GM19238 (cell line): ENCODE measurements around the gene PKD1L1.
"Not testable (repeated sequence)": the region's sequence is repeated elsewhere in the genome, so short reads cannot be mapped to it uniquely, and the experiment has no call there.

ENCODE experiments used
- DNase-seq: peaks from one replicate; pipeline ENCODE4 v3.0.0; 2011; ENCODE audit warnings: low spot score; ENCODE audit not compliant: insufficient read length

PKD1L1 gene, protein sequence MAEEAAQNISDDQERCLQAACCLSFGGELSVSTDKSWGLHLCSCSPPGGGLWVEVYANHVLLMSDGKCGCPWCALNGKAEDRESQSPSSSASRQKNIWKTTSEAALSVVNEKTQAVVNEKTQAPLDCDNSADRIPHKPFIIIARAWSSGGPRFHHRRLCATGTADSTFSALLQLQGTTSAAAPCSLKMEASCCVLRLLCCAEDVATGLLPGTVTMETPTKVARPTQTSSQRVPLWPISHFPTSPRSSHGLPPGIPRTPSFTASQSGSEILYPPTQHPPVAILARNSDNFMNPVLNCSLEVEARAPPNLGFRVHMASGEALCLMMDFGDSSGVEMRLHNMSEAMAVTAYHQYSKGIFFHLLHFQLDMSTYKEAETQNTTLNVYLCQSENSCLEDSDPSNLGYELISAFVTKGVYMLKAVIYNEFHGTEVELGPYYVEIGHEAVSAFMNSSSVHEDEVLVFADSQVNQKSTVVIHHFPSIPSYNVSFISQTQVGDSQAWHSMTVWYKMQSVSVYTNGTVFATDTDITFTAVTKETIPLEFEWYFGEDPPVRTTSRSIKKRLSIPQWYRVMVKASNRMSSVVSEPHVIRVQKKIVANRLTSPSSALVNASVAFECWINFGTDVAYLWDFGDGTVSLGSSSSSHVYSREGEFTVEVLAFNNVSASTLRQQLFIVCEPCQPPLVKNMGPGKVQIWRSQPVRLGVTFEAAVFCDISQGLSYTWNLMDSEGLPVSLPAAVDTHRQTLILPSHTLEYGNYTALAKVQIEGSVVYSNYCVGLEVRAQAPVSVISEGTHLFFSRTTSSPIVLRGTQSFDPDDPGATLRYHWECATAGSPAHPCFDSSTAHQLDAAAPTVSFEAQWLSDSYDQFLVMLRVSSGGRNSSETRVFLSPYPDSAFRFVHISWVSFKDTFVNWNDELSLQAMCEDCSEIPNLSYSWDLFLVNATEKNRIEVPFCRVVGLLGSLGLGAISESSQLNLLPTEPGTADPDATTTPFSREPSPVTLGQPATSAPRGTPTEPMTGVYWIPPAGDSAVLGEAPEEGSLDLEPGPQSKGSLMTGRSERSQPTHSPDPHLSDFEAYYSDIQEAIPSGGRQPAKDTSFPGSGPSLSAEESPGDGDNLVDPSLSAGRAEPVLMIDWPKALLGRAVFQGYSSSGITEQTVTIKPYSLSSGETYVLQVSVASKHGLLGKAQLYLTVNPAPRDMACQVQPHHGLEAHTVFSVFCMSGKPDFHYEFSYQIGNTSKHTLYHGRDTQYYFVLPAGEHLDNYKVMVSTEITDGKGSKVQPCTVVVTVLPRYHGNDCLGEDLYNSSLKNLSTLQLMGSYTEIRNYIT (N-terminal part only)

DNA sequence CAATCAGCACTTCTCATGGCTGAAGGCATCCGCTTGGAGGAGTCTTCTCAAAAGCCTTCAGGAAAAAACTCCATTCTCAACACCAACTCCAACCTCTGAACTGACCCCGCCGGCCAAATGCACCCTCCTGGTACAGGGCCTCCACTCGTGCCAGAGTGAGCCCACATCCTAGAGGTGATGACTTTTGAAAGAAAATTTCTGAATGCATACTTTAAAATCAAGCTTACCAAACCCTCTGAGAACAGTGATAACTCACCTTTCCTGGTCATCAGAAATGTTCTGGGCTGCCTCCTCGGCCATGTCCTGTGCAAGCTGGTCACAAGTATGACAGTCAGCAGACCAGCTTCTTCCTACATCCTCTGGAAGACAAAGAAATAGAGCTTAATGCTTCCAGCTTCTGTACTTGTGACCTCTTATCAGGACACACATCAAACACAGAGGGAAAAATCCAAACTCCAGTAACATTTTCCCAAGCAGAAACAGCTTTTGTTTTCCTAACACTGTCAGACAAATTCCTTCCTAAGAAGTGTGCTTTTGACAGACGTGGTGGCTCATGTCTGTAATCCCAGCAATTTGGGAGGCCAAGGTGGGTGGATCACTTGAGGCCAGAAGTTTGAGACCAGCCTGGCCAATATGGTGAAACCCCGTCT is at the start of gene PKD1L1:
TSS of gene PKD1L1 (minus strand) at position 326 of the 650 bp plus-strand sequence. CDS start at position 300, 26 bp downstream.
- no peak for DNase-seq

DNA sequence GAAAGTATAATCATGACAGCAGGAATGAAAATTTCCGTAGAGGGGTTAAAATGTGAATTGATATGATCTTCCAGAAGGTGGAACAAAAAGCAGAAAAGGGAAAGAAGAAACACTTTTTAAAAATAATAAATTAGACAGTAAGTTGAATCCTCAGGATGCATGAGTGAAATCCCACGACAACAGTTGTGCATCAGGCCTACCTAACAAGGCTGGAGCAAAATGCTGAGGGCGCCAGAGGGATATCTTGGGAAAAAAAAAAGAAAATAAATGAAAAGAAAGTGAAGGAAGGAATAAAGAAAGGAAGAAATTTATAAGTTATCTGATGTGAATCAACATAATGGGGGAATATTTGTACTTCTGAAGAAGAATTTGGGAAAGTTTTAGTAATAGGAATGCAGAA is 44.2 kb upstream of the PKD1L1 start:
- DNase-seq, result no peak

DNA sequence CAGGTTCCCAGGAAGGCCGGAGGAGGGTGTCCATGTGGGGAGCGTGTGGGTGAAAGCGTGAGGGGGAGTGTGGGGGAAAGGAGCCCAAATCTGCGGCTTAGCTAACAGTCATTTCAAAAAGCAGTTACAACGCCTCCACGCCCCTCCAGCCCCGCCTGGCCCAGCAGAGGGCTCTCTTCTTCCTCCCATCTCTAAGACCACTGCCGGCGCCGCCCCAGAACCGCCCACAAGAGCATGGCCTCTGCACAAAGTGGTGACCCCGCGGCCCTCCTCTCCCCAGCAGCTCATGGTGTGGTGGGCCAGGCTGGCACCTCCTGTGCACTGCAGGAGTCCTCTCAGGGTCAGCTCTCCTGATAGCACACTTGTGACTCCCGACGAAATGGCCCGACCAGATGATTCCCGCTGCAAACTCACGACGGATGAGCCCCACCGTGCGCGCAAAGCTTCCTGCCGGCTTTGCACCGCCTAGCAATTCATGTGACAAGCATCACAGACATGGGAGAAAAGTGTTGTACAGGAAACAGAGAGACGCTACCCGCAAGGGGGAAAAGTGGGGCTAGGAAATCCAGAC is 43.6 kb upstream of the PKD1L1 start:
- peak; percentile 78 for DNase-seq

DNA sequence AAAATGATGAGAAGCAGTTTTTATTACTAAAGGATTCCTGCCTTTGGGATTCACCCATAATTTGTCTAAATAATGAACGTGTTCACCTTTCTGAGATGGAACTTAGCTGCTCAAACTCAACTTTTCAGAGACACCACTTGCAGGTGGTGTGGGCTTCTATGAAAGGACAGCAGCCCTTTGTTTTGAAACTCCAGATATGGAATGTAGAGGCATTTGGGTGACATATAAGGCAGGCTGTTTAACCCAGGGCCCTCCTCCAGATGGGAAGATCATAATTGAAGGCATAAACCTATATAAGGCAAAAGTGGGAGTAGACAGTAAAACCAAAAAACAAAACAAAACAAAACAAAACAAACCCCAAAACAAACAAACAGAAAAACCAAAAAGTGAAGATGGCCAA is 43.0 kb upstream of the PKD1L1 start:
- DNase-seq, result no peak

DNA sequence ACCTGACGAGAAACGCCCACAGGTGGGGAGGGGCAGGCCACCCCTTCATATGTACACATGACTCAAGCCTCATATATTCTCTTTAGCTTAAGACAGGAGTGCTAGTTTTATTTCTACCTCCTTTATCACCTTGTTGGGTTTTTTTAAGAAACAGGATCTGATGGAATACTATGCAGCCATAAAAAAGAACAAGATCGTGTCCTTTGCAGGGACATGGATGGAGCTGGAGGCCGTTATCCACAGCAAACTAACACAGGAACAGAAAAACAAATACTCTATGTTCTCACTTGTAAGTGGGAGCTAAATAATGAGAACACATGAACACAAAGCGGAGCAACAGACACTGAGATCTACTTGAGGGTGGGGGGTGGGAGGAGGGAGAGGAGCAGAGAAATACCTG is 42.3 kb upstream of the PKD1L1 start:
- DNase-seq, result no peak

DNA sequence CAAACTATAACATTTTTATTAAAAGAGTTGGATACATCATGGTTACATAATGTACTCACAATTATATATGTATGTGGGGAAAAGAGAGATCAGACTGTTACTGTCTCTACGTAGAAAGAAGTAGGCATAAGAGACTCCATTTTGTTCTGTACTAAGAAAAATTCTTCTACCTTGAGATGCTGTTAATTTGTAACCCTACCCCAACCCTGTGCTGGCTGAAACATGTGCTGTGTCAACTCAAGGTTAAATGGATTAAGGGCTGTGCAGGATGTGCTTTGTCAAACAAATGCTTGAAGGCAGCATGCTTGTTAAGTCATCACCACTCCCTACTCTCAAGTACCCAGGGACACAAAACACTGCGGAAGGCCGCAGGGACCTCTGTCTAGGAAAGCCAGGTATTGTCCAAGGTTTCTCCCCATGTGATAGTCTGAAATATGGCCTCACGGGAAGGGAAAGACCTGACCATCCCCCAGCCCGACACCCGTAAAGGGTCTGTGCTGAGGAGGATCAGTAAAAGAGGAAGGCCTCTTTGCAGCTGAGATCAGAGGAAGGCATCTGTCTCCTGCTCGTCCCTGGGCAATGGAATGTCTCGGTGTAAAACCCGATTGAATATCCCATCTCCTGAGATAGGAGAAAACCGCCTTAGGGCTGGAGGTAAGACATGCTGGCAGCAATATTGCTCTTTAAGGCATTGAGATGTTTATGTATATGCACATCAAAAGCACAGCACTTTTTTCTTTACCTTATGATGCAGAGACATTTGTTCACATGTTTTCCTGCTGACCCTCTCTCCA is 41.5 kb upstream of the PKD1L1 start:
- DNase-seq, result not testable (repeated sequence)

DNA sequence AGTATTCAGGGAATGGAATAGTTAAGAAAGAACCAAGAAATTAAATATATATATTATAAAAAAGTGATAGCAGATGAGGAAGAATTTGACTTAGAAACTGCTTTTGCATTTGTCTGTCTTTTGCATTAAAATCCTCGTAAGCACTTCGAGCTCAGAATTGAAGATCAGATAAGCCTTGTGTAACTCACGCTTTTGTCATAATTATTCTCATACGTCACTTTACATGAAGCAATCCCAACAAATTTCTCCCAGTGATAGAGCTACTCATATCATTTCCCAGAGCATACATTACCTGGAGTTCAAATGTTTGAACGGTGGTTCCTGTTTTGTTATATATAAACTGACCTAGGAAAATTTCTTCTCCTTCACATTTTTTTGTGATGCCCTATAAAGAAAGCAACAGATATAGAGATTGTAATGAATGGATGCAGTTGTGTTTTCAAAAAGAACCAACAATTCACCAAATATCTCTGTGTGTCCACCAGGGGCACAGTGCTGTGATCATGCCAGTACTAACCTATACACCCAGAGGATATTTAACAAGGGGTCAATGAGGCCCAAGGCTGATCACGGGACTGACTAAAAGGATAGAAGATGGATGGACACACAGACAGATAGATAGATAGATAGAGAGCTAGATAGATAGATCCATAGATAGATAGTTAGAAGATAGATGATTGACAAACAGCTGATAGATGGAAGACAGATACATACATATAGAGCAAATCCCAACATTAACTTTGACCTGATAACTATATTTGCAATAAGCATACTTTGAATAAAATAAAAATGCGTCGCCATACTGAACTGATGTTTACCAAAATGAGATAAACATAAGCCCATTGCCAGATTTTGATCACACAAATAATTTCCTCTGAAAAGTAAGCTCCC is 40.5 kb upstream of the PKD1L1 start:
- no peak for DNase-seq

DNA sequence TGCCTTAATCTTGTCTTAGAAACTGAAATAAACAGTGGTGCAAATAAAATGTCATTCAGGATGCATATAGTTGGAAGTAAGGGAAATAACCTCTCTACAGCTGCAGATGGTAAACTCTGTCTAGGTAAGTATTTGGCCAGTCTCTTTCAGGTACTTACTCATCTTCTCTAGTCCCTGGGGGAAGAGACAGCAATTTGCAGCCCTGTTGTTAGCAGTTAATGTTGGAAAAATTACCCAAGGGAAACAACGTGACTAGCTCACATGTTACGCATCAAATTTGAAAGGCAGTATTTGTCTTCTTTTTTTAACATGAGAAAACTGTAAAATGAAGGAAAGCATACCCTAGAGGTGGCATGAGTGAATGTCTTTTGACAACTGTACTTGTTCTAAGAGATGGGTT is 34.3 kb upstream of the PKD1L1 start:
- DNase-seq, result no peak

DNA sequence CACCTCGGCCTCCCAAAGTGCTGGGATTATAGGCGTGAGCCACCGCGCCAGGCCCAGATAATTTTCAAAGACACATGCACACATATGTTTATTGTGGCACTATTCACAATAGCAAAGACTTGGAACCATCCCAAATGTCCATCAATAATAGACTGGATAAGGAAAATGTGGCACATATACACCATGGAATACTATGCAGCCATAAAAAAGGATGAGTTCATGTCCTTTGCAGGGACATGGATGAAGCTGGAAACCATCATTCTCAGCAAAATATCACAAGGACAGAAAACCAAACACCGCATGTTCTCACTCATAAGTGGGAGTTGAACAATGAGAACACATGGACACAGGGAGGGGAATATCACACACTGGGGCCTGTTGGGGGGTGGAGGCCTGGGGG is 32.4 kb upstream of the PKD1L1 start:
- DNase-seq, result not testable (repeated sequence)

DNA sequence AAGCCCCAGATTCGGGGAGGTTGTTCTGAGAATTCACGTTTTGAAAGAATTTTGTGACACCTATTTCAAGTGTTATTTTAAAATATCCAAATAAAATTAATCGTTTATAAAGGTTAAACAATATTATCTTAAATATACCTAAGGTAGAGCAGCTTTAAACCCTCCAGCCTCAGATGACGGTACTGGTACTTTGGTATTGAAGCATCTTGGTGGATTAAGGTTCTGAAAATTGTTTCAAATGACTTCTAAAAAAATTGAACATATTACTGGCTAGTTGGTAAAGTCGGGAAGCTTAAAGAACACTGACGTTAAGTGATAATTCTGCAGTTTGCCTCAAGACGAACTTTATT is 31.5 kb upstream of the PKD1L1 start:
- no peak for DNase-seq

DNA sequence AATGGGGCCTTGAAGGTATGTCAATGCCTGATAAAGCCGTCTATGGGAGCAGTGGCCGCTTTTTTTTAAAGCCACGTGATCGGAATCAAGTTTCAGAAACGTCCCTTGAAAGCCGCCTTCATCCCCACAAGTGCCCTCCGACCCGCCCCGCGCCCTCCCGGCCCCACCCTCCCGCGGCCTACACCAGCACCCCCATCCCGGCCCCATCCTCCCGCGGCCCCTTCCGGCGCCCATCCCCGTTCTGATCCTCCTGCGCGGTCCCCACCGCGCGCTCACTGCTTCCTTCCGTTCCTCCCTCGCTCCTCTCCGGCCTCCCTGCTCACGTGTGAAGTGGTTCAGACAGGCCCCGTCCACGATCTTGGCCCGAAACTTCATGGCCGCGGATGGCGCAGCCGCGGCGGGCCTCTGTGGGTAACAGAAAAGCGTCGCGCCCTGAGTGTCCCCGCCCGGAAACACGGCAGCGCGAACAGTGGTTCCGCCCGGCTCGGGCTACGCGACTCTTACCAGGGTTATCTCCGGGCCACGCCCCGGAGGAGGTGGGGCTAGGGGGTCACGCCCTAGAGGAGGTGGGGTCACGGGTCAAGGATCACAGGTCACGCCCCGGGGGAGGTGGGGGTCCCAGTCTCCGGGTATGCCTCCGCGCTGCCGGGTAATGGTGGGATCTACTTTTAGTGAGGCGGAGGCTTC is 31.0 kb upstream of the PKD1L1 start, which contains the start of gene HUS1:
TSS of gene HUS1 (minus strand) at position 471 of the 687 bp plus-strand sequence. CDS start at position 375, 96 bp downstream.
- peak; percentile 80 for DNase-seq

DNA sequence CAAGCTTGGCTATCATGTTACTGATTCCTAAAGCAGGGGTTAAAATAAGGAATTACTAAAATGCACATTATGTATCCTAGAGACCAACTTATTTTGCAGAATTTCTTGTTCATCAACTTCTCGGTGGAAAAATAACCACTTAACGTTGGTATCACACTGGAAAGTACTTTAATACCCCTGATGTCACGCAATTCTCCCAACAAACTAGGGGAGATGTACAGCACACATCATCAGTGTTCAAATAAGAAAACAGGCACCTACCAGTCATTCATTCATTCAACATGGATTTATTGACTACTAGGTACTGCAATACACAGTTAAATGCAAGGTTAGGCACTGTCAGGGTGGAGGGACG is 30.5 kb upstream of the PKD1L1 start:
- DNase-seq, result no peak

DNA sequence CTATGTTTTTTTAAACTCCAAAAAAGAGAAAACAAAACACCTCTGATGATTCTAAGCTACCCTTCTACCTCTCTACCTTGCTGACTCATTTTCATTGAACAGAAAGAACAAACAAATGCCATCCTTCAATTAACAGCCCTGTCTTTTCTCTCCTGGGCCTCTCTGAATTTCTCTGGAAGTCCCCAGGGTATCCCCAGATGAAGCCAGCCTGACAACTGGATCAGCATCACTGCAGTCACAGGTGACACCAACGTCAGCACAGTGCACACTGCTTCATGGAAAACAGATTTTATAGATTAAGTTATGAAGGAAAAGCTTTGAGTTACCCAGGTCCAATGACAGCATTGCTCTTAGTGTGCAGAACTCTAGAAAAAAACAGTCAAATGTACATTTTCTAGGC is 25.5 kb upstream of the PKD1L1 start:
- DNase-seq, result no peak

DNA sequence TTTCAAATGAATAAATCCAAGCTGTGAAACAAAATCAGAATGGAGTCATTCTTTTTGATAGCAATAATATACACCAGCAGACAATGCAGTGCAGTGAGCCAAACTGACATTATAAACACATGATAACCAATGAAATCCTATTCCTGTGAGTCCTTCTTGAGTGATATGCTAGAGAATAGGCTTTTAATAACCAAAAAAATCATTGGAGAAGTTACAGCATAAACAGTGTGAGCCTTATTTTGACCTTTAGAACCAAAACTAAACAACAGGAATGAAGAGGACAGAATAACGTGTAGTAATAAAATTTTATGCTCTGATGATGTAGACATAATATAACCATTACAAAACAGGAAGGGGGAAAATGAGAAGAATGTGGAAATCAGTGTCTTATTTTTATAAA is 22.5 kb upstream of the PKD1L1 start:
- DNase-seq, result no peak

DNA sequence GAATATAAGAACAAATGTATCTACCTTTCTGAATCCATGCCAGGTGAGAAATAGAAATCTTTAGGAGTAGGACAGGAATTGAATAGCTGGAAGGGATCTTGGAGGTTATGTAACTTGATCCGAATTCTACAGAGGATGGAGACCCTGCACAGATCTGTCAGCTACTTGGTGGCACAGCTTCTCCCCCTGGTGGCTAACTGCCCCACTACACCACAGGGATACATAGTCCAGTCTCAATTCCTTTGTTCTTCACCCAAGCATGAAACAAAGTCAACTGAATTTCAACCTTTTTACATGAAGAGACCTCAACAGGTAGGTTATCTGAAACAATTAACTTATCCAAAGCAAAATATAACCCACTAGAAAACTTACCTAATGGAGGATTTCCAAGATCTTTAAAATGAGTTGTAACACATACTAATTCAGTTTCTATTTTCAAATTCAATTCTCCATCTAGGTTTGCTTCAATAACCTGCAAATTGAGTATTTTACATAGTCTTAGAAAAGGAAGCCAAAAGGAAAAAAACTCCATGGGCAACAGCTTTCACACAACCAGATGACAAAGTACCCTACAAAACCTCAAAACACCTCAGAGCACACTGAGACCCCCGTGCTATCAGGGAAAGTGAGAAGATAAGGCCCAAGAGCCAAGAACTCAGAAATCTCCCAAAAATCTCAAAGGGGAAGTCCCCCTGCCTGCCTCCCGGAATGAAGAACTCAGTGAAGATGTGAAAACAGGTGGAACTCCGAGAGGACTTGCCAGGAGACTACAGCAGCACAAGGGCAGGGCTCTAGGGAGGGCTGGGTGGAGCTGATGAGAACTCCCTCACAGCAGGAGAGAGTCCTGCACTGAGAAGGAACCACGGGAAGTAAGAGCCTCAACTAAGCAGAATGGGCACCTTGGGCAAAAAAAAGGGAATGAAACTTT is 20.8 kb upstream of the PKD1L1 start:
- peak; percentile 55 for DNase-seq

DNA sequence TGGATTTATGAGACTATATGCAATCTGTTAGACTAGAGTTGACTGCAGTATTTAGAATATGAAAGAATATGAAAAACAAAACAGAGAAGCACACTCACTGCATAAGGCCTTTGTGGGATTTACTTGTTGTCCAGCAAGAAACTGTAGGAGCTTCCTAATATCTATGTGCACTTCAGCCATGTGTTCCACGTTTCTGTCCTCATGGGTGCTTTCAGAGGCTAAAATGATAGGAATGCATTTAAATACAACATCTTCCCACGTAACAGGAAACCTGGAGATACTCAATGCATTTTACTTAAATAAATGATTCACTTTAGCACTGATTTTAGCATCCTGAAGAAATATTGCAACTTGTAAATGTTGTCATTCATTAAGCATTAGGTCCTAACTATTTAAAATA is 19.4 kb upstream of the PKD1L1 start:
- no peak for DNase-seq

DNA sequence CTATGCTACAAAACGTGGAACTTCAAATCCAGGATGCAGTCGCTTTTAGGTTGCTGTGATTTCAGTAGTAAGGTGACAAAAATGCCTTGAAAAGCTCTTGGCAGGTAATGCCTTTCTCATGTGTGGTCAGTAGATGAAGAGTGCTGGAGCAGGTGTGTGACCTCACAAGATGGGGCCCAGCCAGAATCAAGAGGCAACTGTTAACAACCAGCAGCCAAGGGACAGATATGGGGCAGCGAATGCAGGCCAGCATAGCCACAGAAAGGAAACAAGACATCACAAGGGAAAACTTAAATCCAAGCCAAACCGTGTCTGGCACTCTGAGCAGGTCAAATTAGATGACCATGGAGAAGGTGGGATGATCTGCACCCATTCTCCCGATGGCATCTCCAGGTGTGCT is 18.9 kb upstream of the PKD1L1 start:
- DNase-seq, result no peak
